ENCODE data around the gene ADAP1.

Gene ADAP1

GRCh38 chr7:856444-857095, 97.9 kb downstream of the ADAP1 start:
- H3K4me3 ChIP-seq (ENCODE audit: low read depth, low read length) = no peak overlapping the region
- TF ChIP-seq CTCF (IDR thresholded peaks at IDR 0.05; ENCODE audit: control insufficient read depth, extremely low read depth, insufficient read depth) = no peak
- no peak for DNase-seq (ENCODE audit: low read depth)

- H3K4me3 ChIP-seq (ENCODE audit: low read depth, low read length) = no peak overlapping the region
- DNase-seq (ENCODE audit: low read depth) = no peak
- TF ChIP-seq CTCF (IDR thresholded peaks at IDR 0.05; ENCODE audit: control insufficient read depth, extremely low read depth, insufficient read depth) = no peak
These were observed 98.7 kb downstream of the ADAP1 start for GRCh38 chr7:855686-856369.

- no peak overlapping the region for H3K4me3 ChIP-seq (ENCODE audit: low read depth, low read length)
- no peak for DNase-seq (ENCODE audit: low read depth)
- no peak for TF ChIP-seq CTCF (IDR thresholded peaks at IDR 0.05; ENCODE audit: control insufficient read depth, extremely low read depth, insufficient read depth)
These were observed 100.2 kb downstream of the ADAP1 start for GRCh38 chr7:854118-854775.

GRCh38 chr7:853366-854117, 100.9 kb downstream of the ADAP1 start:
- H3K4me3 ChIP-seq (ENCODE audit: low read depth, low read length) = no peak overlapping the region
- no peak for TF ChIP-seq CTCF (IDR thresholded peaks at IDR 0.05; ENCODE audit: control insufficient read depth, extremely low read depth, insufficient read depth)
- no peak for DNase-seq (ENCODE audit: low read depth)

- no peak for DNase-seq (ENCODE audit: low read depth)
- TF ChIP-seq CTCF (IDR thresholded peaks at IDR 0.05; ENCODE audit: control insufficient read depth, extremely low read depth, insufficient read depth) = no peak
These were observed 103.3 kb downstream of the ADAP1 start for GRCh38 chr7:851204-851603.

GRCh38 chr7:849781-850180, 104.7 kb downstream of the ADAP1 start:
- H3K4me3 ChIP-seq (ENCODE audit: low read depth, low read length) = no peak overlapping the region
- no peak for TF ChIP-seq CTCF (IDR thresholded peaks at IDR 0.05; ENCODE audit: control insufficient read depth, extremely low read depth, insufficient read depth)
- DNase-seq (ENCODE audit: low read depth) = no peak

More at GRCh38 chr7:851204-851603, 103.3 kb downstream of the ADAP1 start:
- no peak overlapping the region for H3K4me3 ChIP-seq (ENCODE audit: low read depth, low read length)
